GM08714 (cell line): ENCODE data around the gene RPS3A.
"Not testable (repeated sequence)": the region's sequence is repeated elsewhere in the genome, so short reads cannot be mapped to it uniquely, and the experiment has no call there.

Experiments used
- H3K4me3 ChIP-seq: fragments of 200-500 bp; sonication (Bioruptor generic); 2 replicates; pipeline ENCODE4 v1.5.1; 2014; ENCODE audit warnings: mild to moderate bottlenecking, low read length, inconsistent platforms
- ZNF274 ChIP-seq: IDR thresholded peaks from 2 replicates; pipeline ENCODE4 v1.6.1; 2012; ENCODE audit warnings: mild to moderate bottlenecking, low read depth, low read length

RPS3A gene

GRCh38 chr4:151103758-151104157 lies 4.3 kb downstream of the RPS3A start:
- no peak for TF ChIP-seq ZNF274
- no peak overlapping the region for H3K4me3 ChIP-seq

GRCh38 chr4:151104621-151105020 lies 5.2 kb downstream of the RPS3A start:
- TF ChIP-seq ZNF274: no peak
- H3K4me3 ChIP-seq: no peak overlapping the region

GRCh38 chr4:151105454-151106032 lies 6.1 kb downstream of the RPS3A start:
- TF ChIP-seq ZNF274: no peak

GRCh38 chr4:151107063-151107462 lies 7.6 kb downstream of the RPS3A start:
- H3K4me3 ChIP-seq: no peak overlapping the region
- no peak for TF ChIP-seq ZNF274

More at GRCh38 chr4:151105454-151106032, 6.1 kb downstream of the RPS3A start:
- no peak overlapping the region for H3K4me3 ChIP-seq

- H3K4me3 ChIP-seq: no peak overlapping the region
- TF ChIP-seq ZNF274: no peak
Measured at GRCh38 chr4:151110236-151110635, 10.8 kb downstream of the RPS3A start.

- TF ChIP-seq ZNF274: no peak
- no peak overlapping the region for H3K4me3 ChIP-seq
Measured at GRCh38 chr4:151114338-151114737, 14.9 kb downstream of the RPS3A start.

GRCh38 chr4:151114986-151115385 lies 15.6 kb downstream of the RPS3A start:
- TF ChIP-seq ZNF274: no peak
- no peak overlapping the region for H3K4me3 ChIP-seq

- no peak for TF ChIP-seq ZNF274
- H3K4me3 ChIP-seq: no peak overlapping the region
Measured at GRCh38 chr4:151117371-151117962, 18.0 kb downstream of the RPS3A start.

- no peak for TF ChIP-seq ZNF274
- H3K4me3 ChIP-seq: no peak overlapping the region
Measured at GRCh38 chr4:151129796-151130195, 30.4 kb downstream of the RPS3A start.

GRCh38 chr4:151133311-151133710 lies 33.9 kb downstream of the RPS3A start:
- H3K4me3 ChIP-seq: no peak overlapping the region
- no peak for TF ChIP-seq ZNF274

GRCh38 chr4:151136048-151136447 lies 36.6 kb downstream of the RPS3A start:
- H3K4me3 ChIP-seq: not testable (repeated sequence)

GRCh38 chr4:151139814-151140213 lies 40.4 kb downstream of the RPS3A start:
- H3K4me3 ChIP-seq: no peak overlapping the region
- no peak for TF ChIP-seq ZNF274

GRCh38 chr4:151142758-151143157 lies 43.3 kb downstream of the RPS3A start:
- TF ChIP-seq ZNF274: no peak
- no peak overlapping the region for H3K4me3 ChIP-seq

- H3K4me3 ChIP-seq: no peak overlapping the region
- TF ChIP-seq ZNF274: no peak
Measured at GRCh38 chr4:151143162-151143561, 43.7 kb downstream of the RPS3A start.

GRCh38 chr4:151143811-151144210 lies 44.4 kb downstream of the RPS3A start:
- no peak overlapping the region for H3K4me3 ChIP-seq
- TF ChIP-seq ZNF274: no peak

- TF ChIP-seq ZNF274: no peak
- no peak overlapping the region for H3K4me3 ChIP-seq
Measured at GRCh38 chr4:151144329-151145072, 45.1 kb downstream of the RPS3A start.
